Measurements from ENCODE around the gene RUBCN. TPM values are rescaled to one million over a fixed set of nuclear protein-coding genes. Genes with fewer than 3 reads are reported as not detected.

Gene RUBCN
- total and polyA plus RNA-seq, 7 donors, result 2.4 to 41.8 (median 35.2) TPM

DNA sequence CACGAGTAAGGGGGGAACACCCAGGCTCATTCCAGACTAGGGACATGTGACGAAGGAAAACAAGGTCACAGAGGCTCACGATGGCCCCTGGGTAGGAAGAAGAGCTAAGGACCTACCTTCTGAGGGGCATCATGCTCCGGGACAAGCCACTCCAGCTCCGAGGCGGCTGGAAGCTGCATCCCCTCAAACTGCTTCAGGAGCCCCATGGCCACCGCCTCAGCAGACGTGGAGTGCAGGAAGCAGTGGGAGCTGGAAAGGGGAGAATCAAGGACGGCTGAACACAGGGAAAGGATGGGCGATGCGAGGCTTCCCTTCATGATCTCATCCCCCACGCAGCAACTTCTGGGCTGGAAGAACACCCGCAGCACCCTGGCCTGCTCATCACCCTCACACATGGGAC is 53.5 kb downstream of the RUBCN start:
- Histone ChIP-seq H3K27ac (no peak overlapping the region), H3K9me3 (no peaks in the 10 kb centered on the region), H3K27me3 (no peaks in the 10 kb centered on the region), H3K4me3 (no peak overlapping the region), H3K36me3 (peaks cover 24 to 50% (median 36%) of the 10 kb centered on the region in 4 donors), H3K4me1 (no peaks in the 10 kb centered on the region)
- WGBS, 2 donors, result 93 to 94% methylated on average over 13 of the region's 13 CpGs
- DNase-seq, result no peak
- TF ChIP-seq EP300 (IDR thresholded peaks at IDR 0.05) (no peak), POLR2A (IDR thresholded peaks at IDR 0.05) (no peak), POLR2AphosphoS5 (IDR thresholded peaks at IDR 0.05) (no peak)
- TF ChIP-seq, protein P1, sequence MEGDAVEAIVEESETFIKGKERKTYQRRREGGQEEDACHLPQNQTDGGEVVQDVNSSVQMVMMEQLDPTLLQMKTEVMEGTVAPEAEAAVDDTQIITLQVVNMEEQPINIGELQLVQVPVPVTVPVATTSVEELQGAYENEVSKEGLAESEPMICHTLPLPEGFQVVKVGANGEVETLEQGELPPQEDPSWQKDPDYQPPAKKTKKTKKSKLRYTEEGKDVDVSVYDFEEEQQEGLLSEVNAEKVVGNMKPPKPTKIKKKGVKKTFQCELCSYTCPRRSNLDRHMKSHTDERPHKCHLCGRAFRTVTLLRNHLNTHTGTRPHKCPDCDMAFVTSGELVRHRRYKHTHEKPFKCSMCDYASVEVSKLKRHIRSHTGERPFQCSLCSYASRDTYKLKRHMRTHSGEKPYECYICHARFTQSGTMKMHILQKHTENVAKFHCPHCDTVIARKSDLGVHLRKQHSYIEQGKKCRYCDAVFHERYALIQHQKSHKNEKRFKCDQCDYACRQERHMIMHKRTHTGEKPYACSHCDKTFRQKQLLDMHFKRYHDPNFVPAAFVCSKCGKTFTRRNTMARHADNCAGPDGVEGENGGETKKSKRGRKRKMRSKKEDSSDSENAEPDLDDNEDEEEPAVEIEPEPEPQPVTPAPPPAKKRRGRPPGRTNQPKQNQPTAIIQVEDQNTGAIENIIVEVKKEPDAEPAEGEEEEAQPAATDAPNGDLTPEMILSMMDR (IDR thresholded peaks at IDR 0.05), result no peak
- intact Hi-C loops (cut with DNase I), result no loop called here

DNA sequence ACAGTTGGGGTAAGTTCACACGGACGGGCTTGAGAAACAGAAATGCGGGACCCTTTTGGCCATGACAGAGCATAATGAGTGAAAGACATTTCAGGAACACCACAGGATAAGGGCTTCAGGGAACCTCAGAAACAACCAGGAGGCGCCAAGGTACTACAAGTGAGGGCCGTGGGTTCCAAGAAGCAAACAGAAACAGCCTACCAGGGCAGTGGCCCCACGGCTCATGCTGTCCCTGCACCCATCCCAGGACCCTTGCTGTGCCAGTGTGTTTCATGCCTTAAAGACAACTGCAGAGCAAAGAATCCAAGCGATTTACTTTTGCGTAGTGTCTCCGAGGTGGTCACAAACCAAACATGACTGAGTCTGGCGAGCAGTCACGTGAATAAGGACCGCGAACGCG is 54.0 kb downstream of the RUBCN start:
- no peak for DNase-seq
- H3K27ac ChIP-seq, result no peak overlapping the region
- intact Hi-C loops (cut with DNase I), result no loop called here
- H3K4me1 ChIP-seq, result no peaks in the 10 kb centered on the region
- H3K4me3 ChIP-seq, result no peak overlapping the region
- H3K36me3 ChIP-seq, result peaks cover 24 to 48% (median 35%) of the 10 kb centered on the region in 4 donors
- no peak for TF ChIP-seq POLR2A (IDR thresholded peaks at IDR 0.05)
- no peak for TF ChIP-seq EP300 (IDR thresholded peaks at IDR 0.05)
- TF ChIP-seq, protein P1 (IDR thresholded peaks at IDR 0.05), result no peak
- no peak for TF ChIP-seq POLR2AphosphoS5 (IDR thresholded peaks at IDR 0.05)
- H3K9me3 ChIP-seq, result no peaks in the 10 kb centered on the region
- WGBS, 2 donors, result 97% methylated on average over 15 of the region's 15 CpGs
- H3K27me3 ChIP-seq, result no peaks in the 10 kb centered on the region

DNA sequence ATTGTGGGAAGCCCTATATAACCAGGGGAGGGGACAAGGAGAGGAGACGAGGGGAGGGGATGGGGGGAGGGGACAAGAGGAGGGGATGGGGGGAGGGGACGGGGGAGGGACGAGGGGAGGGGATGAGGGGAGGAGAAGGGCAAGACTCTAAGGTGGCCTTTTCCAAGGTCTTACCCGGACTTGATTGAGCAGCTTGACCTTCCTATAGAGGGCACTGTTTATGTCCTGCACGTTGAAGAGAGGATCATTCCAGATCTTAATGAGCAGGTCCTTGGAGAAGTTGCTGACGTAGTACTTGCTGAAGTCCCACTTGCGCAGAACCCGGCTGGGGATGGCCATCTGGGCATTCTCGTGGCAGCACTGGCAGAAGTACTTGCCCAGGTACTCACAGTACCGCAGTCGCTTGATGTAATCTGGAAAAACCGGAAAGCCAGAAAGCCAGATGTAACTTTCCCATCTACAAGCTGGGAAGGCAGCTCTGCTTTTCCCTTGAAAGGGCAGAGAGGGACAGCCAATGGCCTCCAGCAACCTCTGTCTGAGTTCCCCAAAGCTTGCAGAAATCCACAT is 55.7 kb downstream of the RUBCN start:
- Histone ChIP-seq H3K4me3 (no peak overlapping the region), H3K27me3 (no peaks in the 10 kb centered on the region), H3K36me3 (peaks cover 24 to 58% (median 42%) of the 10 kb centered on the region in 4 donors), H3K4me1 (no peaks in the 10 kb centered on the region), H3K27ac (no peak overlapping the region), H3K9me3 (no peaks in the 10 kb centered on the region)
- TF ChIP-seq EP300 (IDR thresholded peaks at IDR 0.05) (no peak), POLR2A (IDR thresholded peaks at IDR 0.05) (no peak), POLR2AphosphoS5 (IDR thresholded peaks at IDR 0.05) (no peak)
- TF ChIP-seq, protein P1 (IDR thresholded peaks at IDR 0.05), result no peak
- WGBS, 2 donors, result 89 to 92% methylated on average over 12 of the region's 12 CpGs
- intact Hi-C loops (cut with DNase I), result no loop called here
- DNase-seq, result no peak

DNA sequence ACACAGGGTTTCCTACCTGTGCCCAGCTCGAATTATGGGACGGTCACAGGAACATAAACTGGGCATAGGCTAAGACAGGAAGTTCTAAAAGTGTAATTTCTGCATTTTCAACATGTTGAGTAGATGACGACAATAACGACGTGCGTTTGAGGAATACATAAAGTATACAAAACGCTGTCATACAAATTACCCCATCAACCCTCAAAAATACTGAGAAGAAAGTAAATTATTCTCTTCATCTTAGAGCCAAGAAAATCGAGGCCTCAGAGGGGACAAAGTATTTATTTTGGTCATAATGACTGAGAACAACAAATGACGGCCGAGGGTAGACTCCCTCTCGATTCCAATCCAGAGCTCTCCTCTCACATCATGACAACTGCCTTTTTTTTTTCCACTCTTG is 60.8 kb downstream of the RUBCN start:
- no peak overlapping the region for H3K4me3 ChIP-seq
- 90 to 93% methylated on average over 11 of the region's 11 CpGs for WGBS, 2 donors
- H3K27me3 ChIP-seq, result no peaks in the 10 kb centered on the region
- TF ChIP-seq POLR2A (IDR thresholded peaks at IDR 0.05) (no peak), EP300 (IDR thresholded peaks at IDR 0.05) (no peak), POLR2AphosphoS5 (IDR thresholded peaks at IDR 0.05) (no peak)
- TF ChIP-seq, protein P1 (IDR thresholded peaks at IDR 0.05), result no peak
- intact Hi-C loops (cut with DNase I), result no loop called here
- peaks cover 17 to 73% (median 26%) of the 10 kb centered on the region in 4 donors for H3K36me3 ChIP-seq
- no peaks in the 10 kb centered on the region for H3K9me3 ChIP-seq
- DNase-seq, result no peak
- H3K4me1 ChIP-seq, result no peaks in the 10 kb centered on the region
- H3K27ac ChIP-seq, result no peak overlapping the region

- no peaks in the 10 kb centered on the region for H3K9me3 ChIP-seq
- no peaks in the 10 kb centered on the region for H3K27me3 ChIP-seq
- H3K36me3 ChIP-seq, result peaks cover 16 to 68% (median 23%) of the 10 kb centered on the region in 4 donors
- intact Hi-C loops (cut with DNase I), result no loop called here
- no peak overlapping the region for H3K4me3 ChIP-seq
- DNase-seq, result no peak
- H3K4me1 ChIP-seq, result no peaks in the 10 kb centered on the region
- WGBS, 2 donors, result 77 to 91% methylated on average over 9 of the region's 9 CpGs
- no peak overlapping the region for H3K27ac ChIP-seq
- TF ChIP-seq EP300 (IDR thresholded peaks at IDR 0.05) (no peak), POLR2AphosphoS5 (IDR thresholded peaks at IDR 0.05) (no peak), POLR2A (IDR thresholded peaks at IDR 0.05) (no peak)
- TF ChIP-seq, protein P1 (IDR thresholded peaks at IDR 0.05), result no peak
Observed at GRCh38 chr3:197675563-197675860, 61.2 kb downstream of the RUBCN start.
